ENCODE results near the gene ALKBH2.

GRCh38 chr12:109092497-109093021 lies 713 bp downstream of the ALKBH2 start:
- no peak for TF ChIP-seq TEAD4 (IDR thresholded peaks at IDR 0.05)
- TF ChIP-seq MAX (IDR thresholded peaks at IDR 0.05): no peak
- TF ChIP-seq REST (IDR thresholded peaks at IDR 0.05; ENCODE audit: low read depth): no peak
- no peak for TF ChIP-seq YY1 (IDR thresholded peaks at IDR 0.05; ENCODE audit: low read depth)
- no peak for TF ChIP-seq TAF1 (IDR thresholded peaks at IDR 0.05; ENCODE audit: low read depth)
- TF ChIP-seq RAD21 (IDR thresholded peaks at IDR 0.05; ENCODE audit: low read depth): no peak
- no peak for TF ChIP-seq EP300 (IDR thresholded peaks at IDR 0.05; ENCODE audit: borderline replicate concordance)
- no peak for TF ChIP-seq TCF12 (IDR thresholded peaks at IDR 0.05; ENCODE audit: low read depth)
